Astrocyte of the cerebellum (primary cell): Measurements from ENCODE around the gene POFUT2.

Source experiments
- DNase-seq: peaks from one replicate; pipeline ENCODE4 v3.0.0-alpha.2; 2011; ENCODE audit warnings: low read depth
- H3K4me3 ChIP-seq: 2 replicates; pipeline ENCODE4 v1.5.1; 2011; ENCODE audit warnings: mild to moderate bottlenecking, low read depth, low read length, moderate library complexity
- CTCF ChIP-seq: IDR thresholded peaks from 2 replicates; pipeline ENCODE4 v1.5.1; 2012; ENCODE audit warnings: low read length, low read depth, moderate library complexity, mild to moderate bottlenecking; ENCODE audit errors: missing control alignments
- in situ Hi-C: cut with HindIII; loops from 2 replicates; pipeline ENCODE4 v1.10.0; 2017; ENCODE audit warnings: low sequenced_read_pairs

Gene POFUT2

GRCh38 chr21:45334134-45334533 is 46.4 kb upstream of the POFUT2 start:
- in situ Hi-C loops = loop anchor here (25.0 kb wide), 1 partner anchor 128 kb away; no protein-coding TSS in a partner anchor
- no peak for DNase-seq
- TF ChIP-seq CTCF = no peak
- H3K4me3 ChIP-seq = no peak overlapping the region

GRCh38 chr21:45333583-45334121 is 46.0 kb upstream of the POFUT2 start:
- H3K4me3 ChIP-seq = no peak overlapping the region
- no peak for DNase-seq
- no peak for TF ChIP-seq CTCF
- in situ Hi-C loops = loop anchor here (25.0 kb wide), 1 partner anchor 129 kb away; no protein-coding TSS in a partner anchor

GRCh38 chr21:45332981-45333582 is 45.4 kb upstream of the POFUT2 start:
- in situ Hi-C loops = loop anchor here (25.0 kb wide), 1 partner anchor 129 kb away; no protein-coding TSS in a partner anchor
- no peak overlapping the region for H3K4me3 ChIP-seq
- no peak for DNase-seq
- TF ChIP-seq CTCF = no peak

GRCh38 chr21:45332415-45332814 is 44.7 kb upstream of the POFUT2 start:
- no peak for DNase-seq
- in situ Hi-C loops = loop anchor here (25.0 kb wide), 1 partner anchor 130 kb away; no protein-coding TSS in a partner anchor
- no peak overlapping the region for H3K4me3 ChIP-seq
- no peak for TF ChIP-seq CTCF

GRCh38 chr21:45331531-45332147 is 43.9 kb upstream of the POFUT2 start:
- TF ChIP-seq CTCF = no peak

GRCh38 chr21:45330851-45331261 is 43.2 kb upstream of the POFUT2 start:
- in situ Hi-C loops = loop anchor here (25.0 kb wide), 1 partner anchor 131 kb away; no protein-coding TSS in a partner anchor
- no peak for TF ChIP-seq CTCF
- no peak for DNase-seq
- no peak overlapping the region for H3K4me3 ChIP-seq

More at GRCh38 chr21:45331531-45332147, 43.9 kb upstream of the POFUT2 start:
- no peak overlapping the region for H3K4me3 ChIP-seq
- no peak for DNase-seq
- in situ Hi-C loops = loop anchor here (25.0 kb wide), 1 partner anchor 131 kb away; no protein-coding TSS in a partner anchor
